GM21360 (cell line): Measurements from ENCODE around the gene MFAP2.

Experiments
- ATAC-seq: cut with Tn5 transposase; IDR thresholded peaks from one replicate; pipeline ENCODE4 v1.9.1; 2021; ENCODE audit warnings: mild to moderate bottlenecking, moderate library complexity; ENCODE audit not compliant: unreplicated experiment

Gene MFAP2

GRCh38 chr1:16980473-16981268 is at the start of gene MFAP2:
TSS of gene MFAP2 (minus strand) at chr1:16980620. CDS start at chr1:16978273, 2,347 bp downstream.
- no peak for ATAC-seq

- ATAC-seq = no peak
These were observed 49.8 kb upstream of the MFAP2 start for GRCh38 chr1:17030206-17030605.

- ATAC-seq = no peak
These were observed 48.3 kb upstream of the MFAP2 start for GRCh38 chr1:17028662-17029188.

GRCh38 chr1:17027900-17028299 is 47.5 kb upstream of the MFAP2 start:
- no peak for ATAC-seq

- ATAC-seq = no peak
These were observed 47.0 kb upstream of the MFAP2 start for GRCh38 chr1:17027403-17027802.

- ATAC-seq = no peak
These were observed 44.3 kb upstream of the MFAP2 start for GRCh38 chr1:17024721-17025120.

- no peak for ATAC-seq
These were observed 43.2 kb upstream of the MFAP2 start for GRCh38 chr1:17023573-17023972.

GRCh38 chr1:17023102-17023501 is 42.7 kb upstream of the MFAP2 start:
- no peak for ATAC-seq

GRCh38 chr1:17021896-17022295 is 41.5 kb upstream of the MFAP2 start:
- ATAC-seq = no peak

GRCh38 chr1:17020502-17020901 is 40.1 kb upstream of the MFAP2 start:
- no peak for ATAC-seq

- no peak for ATAC-seq
These were observed 38.4 kb upstream of the MFAP2 start for GRCh38 chr1:17018849-17019248.

- no peak for ATAC-seq
These were observed 37.0 kb upstream of the MFAP2 start for GRCh38 chr1:17017435-17017834.

- no peak for ATAC-seq
These were observed 35.9 kb upstream of the MFAP2 start for GRCh38 chr1:17016317-17016661.

GRCh38 chr1:17014671-17015567 is 34.5 kb upstream of the MFAP2 start:
- no peak for ATAC-seq

- ATAC-seq = no peak
These were observed 33.3 kb upstream of the MFAP2 start for GRCh38 chr1:17013491-17014320.

GRCh38 chr1:17012775-17013490 is 32.5 kb upstream of the MFAP2 start:
- ATAC-seq = no peak

GRCh38 chr1:17011439-17012307 is 31.3 kb upstream of the MFAP2 start, which contains the start of gene ATP13A2:
TSS of gene ATP13A2 (minus strand) at chr1:17011928. CDS start at chr1:17011738, 190 bp downstream.
- peak; percentile 81 for ATAC-seq

GRCh38 chr1:17011092-17011438 is 30.6 kb upstream of the MFAP2 start:
- no peak for ATAC-seq

- ATAC-seq = no peak
These were observed 29.3 kb upstream of the MFAP2 start for GRCh38 chr1:17009706-17010105.
